Stomach smooth muscle (tissue), 2 donors: Measurements from ENCODE around the gene TBC1D3L.
"Not testable (repeated sequence)": the region's sequence is repeated elsewhere in the genome, so short reads cannot be mapped to it uniquely, and the experiment has no call there.

Source experiments
- H3K27ac ChIP-seq: one replicate; pipeline ENCODE4 v1.7.0; 2013; ENCODE audit warnings: mild to moderate bottlenecking, low read length, inconsistent platforms
- H3K27me3 ChIP-seq, 2 donors: one replicate each; pipeline ENCODE4 v1.7.0; 2013; ENCODE audit warnings: low read length in 2 of 2; ENCODE audit not compliant: insufficient read depth in 2 of 2, control insufficient read depth in 1 of 2
- H3K36me3 ChIP-seq, 2 donors: one replicate each; pipeline ENCODE4 v1.7.0; 2013; ENCODE audit warnings: low read length in 2 of 2; ENCODE audit not compliant: control insufficient read depth in 2 of 2, insufficient read depth in 2 of 2
- H3K4me1 ChIP-seq: one replicate; pipeline ENCODE4 v1.7.0; 2013; ENCODE audit warnings: low read length; ENCODE audit not compliant: control insufficient read depth, insufficient read depth
- H3K4me3 ChIP-seq, 2 donors: one replicate each; pipeline ENCODE4 v1.7.0; 2013; ENCODE audit warnings: low read length in 2 of 2
- H3K9ac ChIP-seq, 2 donors: one replicate each; pipeline ENCODE4 v1.7.0; 2013; ENCODE audit warnings: low read length in 2 of 2, mild to moderate bottlenecking in 1 of 2
- H3K9me3 ChIP-seq, 2 donors: one replicate each; pipeline ENCODE4 v1.7.0; 2013; ENCODE audit warnings: low read length in 2 of 2; ENCODE audit not compliant: control insufficient read depth in 2 of 2
- donor health status: healthy.
- donor health status: Pancreatic carcinoma.

The TBC1D3L gene

GRCh38 chr17:37988960-37989359, at the start of gene TBC1D3L:
TBC1D3L (minus strand) TSS chr17:37989060; CDS start chr17:37987520, 1,540 bp downstream.
- not testable (repeated sequence) for H3K4me1 ChIP-seq, H3K9me3 ChIP-seq, H3K27ac ChIP-seq, H3K9ac ChIP-seq, H3K27me3 ChIP-seq, H3K36me3 ChIP-seq, H3K4me3 ChIP-seq

DNA sequence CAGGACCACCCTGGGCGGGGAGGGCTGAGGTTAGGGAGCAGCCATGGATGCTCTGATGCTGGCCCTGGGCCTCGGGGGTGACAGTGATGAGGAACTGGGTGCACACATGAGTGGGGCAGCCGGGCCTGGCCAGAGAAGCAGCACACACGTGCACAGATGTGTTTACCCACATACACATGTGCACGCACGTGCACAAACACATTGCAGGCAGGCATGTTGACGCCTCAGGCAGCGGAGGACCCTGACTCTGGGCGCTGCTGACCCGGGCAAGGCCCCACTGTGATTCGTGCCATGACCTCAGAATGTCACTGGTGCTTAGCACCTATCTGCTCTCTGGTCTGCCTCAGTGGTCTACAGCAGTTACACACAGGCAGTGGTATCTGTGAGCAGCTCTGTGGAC, 14.8 kb upstream of the TBC1D3L start, which contains the start of gene TBC1D3D:
TBC1D3D (plus strand) TSS at position 301 of the 400 bp plus-strand sequence. CDS start 1,585 bp downstream, outside the sequence.
- H3K9ac ChIP-seq, H3K27me3 ChIP-seq, H3K27ac ChIP-seq, H3K36me3 ChIP-seq, H3K4me1 ChIP-seq, H3K9me3 ChIP-seq, H3K4me3 ChIP-seq: not testable (repeated sequence)
